Nephron progenitor cell (in vitro differentiated cells): ENCODE measurements around the gene NEO1.

Source experiments
- DNase-seq: peaks from one replicate; pipeline ENCODE4 v3.0.0; 2021
- H3K27ac Mint-ChIP-seq: 2 replicates; pipeline ENCODE4 v1.8.0; 2021; ENCODE audit warnings: mild to moderate bottlenecking, moderate library complexity, mixed read lengths
- H3K27me3 Mint-ChIP-seq: 2 replicates; pipeline ENCODE4 v1.8.0; 2021; ENCODE audit warnings: mild to moderate bottlenecking, low read depth, mixed read lengths; ENCODE audit not compliant: poor library complexity
- H3K36me3 Mint-ChIP-seq: 2 replicates; pipeline ENCODE4 v1.8.0; 2021; ENCODE audit warnings: low read depth, mixed read lengths
- H3K4me1 Mint-ChIP-seq: 2 replicates; pipeline ENCODE4 v1.8.0; 2021; ENCODE audit warnings: mixed read lengths
- H3K4me3 Mint-ChIP-seq: 2 replicates; pipeline ENCODE4 v1.8.0; 2021; ENCODE audit warnings: mild to moderate bottlenecking, moderate library complexity, mixed read lengths
- H3K9me3 Mint-ChIP-seq: 2 replicates; pipeline ENCODE4 v1.8.0; 2021; ENCODE audit warnings: mild to moderate bottlenecking, moderate library complexity, mixed read lengths
- TF ChIP-seq, protein P1 (sequence below): fragments of 200-600 bp; sonication (generic); IDR thresholded peaks from 2 replicates; pipeline ENCODE4 v1.5.0; 2021; ENCODE audit warnings: antibody characterized with exemption

NEO1 gene

GRCh38 chr15:73074241-73074640 is 22.0 kb downstream of the NEO1 start:
- Mint-ChIP-seq H3K4me1 (no peaks in the 10 kb centered on the region), H3K36me3 (no peaks in the 10 kb centered on the region), H3K4me3 (no peak overlapping the region), H3K27me3 (no peaks in the 10 kb centered on the region), H3K27ac (no peak overlapping the region), H3K9me3 (no peaks in the 10 kb centered on the region)
- DNase-seq: no peak
- TF ChIP-seq, protein P1, sequence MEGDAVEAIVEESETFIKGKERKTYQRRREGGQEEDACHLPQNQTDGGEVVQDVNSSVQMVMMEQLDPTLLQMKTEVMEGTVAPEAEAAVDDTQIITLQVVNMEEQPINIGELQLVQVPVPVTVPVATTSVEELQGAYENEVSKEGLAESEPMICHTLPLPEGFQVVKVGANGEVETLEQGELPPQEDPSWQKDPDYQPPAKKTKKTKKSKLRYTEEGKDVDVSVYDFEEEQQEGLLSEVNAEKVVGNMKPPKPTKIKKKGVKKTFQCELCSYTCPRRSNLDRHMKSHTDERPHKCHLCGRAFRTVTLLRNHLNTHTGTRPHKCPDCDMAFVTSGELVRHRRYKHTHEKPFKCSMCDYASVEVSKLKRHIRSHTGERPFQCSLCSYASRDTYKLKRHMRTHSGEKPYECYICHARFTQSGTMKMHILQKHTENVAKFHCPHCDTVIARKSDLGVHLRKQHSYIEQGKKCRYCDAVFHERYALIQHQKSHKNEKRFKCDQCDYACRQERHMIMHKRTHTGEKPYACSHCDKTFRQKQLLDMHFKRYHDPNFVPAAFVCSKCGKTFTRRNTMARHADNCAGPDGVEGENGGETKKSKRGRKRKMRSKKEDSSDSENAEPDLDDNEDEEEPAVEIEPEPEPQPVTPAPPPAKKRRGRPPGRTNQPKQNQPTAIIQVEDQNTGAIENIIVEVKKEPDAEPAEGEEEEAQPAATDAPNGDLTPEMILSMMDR: no peak

DNA sequence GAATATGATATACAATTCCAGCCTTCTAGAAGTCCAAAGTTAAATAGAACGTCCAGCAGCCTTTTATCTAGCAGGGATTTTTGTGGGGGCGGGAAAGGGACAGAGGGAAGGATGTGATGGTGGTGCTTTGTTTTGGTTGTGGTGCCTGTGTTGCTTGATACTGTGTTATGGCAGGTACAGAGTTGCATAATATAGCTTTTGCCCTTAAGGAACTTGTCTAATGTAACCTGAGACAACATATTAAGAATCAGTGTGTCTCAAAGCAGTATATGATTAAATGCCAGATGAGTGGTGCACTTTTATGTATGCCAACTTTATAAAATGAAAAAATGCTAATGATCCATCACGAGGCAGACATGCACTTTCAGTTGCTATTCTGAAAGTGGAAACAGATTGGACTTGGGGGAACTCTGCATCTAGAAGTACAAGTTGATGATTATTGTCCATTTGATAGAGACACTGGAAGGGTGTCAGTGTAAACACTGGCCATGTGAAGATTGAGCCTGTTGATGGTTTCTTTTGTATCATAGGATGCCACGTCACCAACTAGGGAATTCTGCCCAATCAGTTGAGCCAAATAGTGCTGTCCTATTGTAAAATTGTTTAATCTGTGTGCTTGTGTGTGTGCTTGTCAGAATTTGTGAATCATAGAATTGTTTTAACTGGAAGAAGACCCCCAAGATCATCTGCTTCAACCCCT is 23.0 kb downstream of the NEO1 start:
- no peak overlapping the region for H3K27ac Mint-ChIP-seq
- TF ChIP-seq, protein P1: no peak
- H3K4me1 Mint-ChIP-seq: peaks cover 8% of the 10 kb centered on the region
- no peak overlapping the region for H3K4me3 Mint-ChIP-seq
- no peaks in the 10 kb centered on the region for H3K9me3 Mint-ChIP-seq
- peaks cover 3% of the 10 kb centered on the region for H3K27me3 Mint-ChIP-seq
- no peaks in the 10 kb centered on the region for H3K36me3 Mint-ChIP-seq
- no peak for DNase-seq

DNA sequence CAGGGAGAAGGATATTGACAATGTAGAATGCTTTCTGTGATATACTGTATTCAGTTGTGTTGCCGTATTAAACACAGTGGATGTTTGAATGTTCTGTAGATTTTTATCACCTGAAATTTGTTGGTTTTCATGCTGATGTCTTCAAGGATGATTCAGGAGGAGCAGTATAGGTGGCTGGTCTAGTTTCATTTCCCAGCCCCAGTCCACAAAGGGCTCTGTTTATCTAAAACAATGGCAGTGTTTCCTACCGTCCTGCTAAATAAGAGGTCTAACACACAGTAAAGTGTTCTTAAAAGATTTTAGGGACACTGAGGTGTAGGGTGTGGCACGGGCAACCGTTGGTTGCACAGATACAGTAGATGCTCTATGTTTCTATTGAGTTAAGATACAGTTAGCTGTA is 26.0 kb downstream of the NEO1 start:
- Mint-ChIP-seq H3K4me1 (peaks cover 16% of the 10 kb centered on the region), H3K27ac (no peak overlapping the region), H3K9me3 (no peaks in the 10 kb centered on the region), H3K27me3 (peaks cover 3% of the 10 kb centered on the region), H3K4me3 (no peak overlapping the region), H3K36me3 (no peaks in the 10 kb centered on the region)
- TF ChIP-seq, protein P1: no peak
- no peak for DNase-seq

GRCh38 chr15:73078722-73079121 is 26.5 kb downstream of the NEO1 start:
- TF ChIP-seq, protein P1: no peak
- H3K27ac Mint-ChIP-seq: no peak overlapping the region
- H3K9me3 Mint-ChIP-seq: no peaks in the 10 kb centered on the region
- no peaks in the 10 kb centered on the region for H3K36me3 Mint-ChIP-seq
- no peak overlapping the region for H3K4me3 Mint-ChIP-seq
- no peak for DNase-seq
- peaks cover 3% of the 10 kb centered on the region for H3K27me3 Mint-ChIP-seq
- peaks cover 16% of the 10 kb centered on the region for H3K4me1 Mint-ChIP-seq

DNA sequence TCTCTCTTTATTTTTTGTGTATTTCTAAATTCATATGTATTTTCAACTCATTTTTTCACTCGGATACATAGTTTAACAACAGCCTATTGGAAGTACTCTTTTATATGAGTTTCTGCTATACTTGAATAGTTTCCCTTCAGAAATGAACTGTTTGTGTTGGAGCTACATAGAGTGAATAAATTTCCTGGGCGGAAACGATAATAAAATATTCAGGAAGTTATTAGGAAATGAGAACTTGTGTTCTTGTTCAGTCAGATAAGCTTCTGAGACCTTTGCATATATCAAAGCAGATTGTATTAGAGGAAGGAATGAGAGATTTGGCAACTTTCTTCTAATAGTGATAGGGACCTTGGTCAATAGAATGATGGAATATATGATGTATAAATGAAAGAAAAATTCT is 27.3 kb downstream of the NEO1 start:
- no peak for DNase-seq
- no peak overlapping the region for H3K27ac Mint-ChIP-seq
- TF ChIP-seq, protein P1: no peak
- peaks cover 16% of the 10 kb centered on the region for H3K4me1 Mint-ChIP-seq
- H3K4me3 Mint-ChIP-seq: no peak overlapping the region
- peaks cover 7% of the 10 kb centered on the region for H3K36me3 Mint-ChIP-seq
- peaks cover 3% of the 10 kb centered on the region for H3K27me3 Mint-ChIP-seq
- H3K9me3 Mint-ChIP-seq: no peaks in the 10 kb centered on the region

DNA sequence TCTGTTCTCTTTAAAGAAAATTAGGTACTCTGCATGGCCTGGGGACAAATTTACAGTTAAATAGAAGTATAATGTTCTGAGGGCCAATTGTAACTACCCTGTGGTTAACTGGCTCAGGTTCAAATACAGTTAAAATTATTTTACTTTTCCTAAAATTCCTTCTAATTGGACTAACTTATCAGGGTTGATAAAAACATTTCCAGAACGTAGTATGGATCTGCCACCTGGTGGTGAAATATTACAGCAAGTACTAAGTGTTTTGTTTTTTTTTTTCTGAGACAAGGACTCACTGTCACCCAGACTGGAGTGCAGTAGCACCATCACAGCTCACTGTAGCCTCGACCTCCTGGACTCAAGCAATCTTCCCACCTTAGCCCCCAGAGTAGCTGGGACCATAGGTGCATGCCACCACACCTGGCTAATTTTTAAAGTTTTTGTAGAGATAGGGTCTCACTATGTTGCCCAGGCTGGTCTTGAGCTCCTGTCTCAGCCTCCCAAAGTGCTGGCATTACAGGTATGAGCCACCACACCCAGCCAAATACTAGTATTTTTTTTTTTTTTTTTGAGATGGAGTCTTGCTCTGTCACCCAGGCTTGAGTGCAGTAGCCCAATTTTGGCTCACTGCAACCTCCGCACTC is 29.2 kb downstream of the NEO1 start:
- Mint-ChIP-seq H3K9me3 (no peaks in the 10 kb centered on the region), H3K27ac (no peak overlapping the region), H3K4me3 (no peak overlapping the region), H3K27me3 (peaks cover 3% of the 10 kb centered on the region), H3K36me3 (peaks cover 15% of the 10 kb centered on the region), H3K4me1 (peaks cover 16% of the 10 kb centered on the region)
- TF ChIP-seq, protein P1: peak; percentile 59
- no peak for DNase-seq
